ENCODE data around the gene PHACTR3.

Gene PHACTR3

DNA sequence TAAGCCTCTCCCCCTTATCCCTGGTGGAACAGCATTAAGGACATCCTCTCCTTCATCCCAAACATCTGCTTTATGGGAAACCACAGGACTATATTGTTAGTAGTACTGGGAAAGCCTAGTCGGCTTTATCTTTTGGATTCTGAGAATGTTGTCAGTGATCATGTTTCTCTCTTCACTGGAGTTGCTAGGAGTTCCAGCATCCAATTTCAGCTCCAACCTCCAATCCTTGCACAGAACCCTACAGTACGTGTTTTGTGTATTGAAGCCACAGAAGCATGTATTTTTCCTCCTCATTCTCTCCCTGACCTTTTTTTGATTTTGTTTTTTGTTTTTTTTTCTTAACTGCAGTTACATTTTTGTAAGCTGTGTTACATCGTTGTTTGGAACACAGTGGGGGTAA lies 84.0 kb downstream of the PHACTR3 start:
- in situ Hi-C loops (cut with MboI; ENCODE audit: low pct_unique_long_range_greater_than_20kb, low sequenced_read_pairs, unreplicated experiment): no loop called here
- TF ChIP-seq CTCF (IDR thresholded peaks at IDR 0.05; ENCODE audit: extremely low read depth, insufficient read depth, missing control alignments): no peak
- DNase-seq (ENCODE audit: low spot score): no peak

GRCh38 chr20:59688999-59689398 lies 84.7 kb downstream of the PHACTR3 start:
- in situ Hi-C loops (cut with MboI; ENCODE audit: low pct_unique_long_range_greater_than_20kb, low sequenced_read_pairs, unreplicated experiment): no loop called here
- TF ChIP-seq CTCF (IDR thresholded peaks at IDR 0.05; ENCODE audit: extremely low read depth, insufficient read depth, missing control alignments): no peak
- DNase-seq (ENCODE audit: low spot score): no peak

GRCh38 chr20:59690101-59690500 lies 85.8 kb downstream of the PHACTR3 start:
- no peak for TF ChIP-seq CTCF (IDR thresholded peaks at IDR 0.05; ENCODE audit: extremely low read depth, insufficient read depth, missing control alignments)
- DNase-seq (ENCODE audit: low spot score): no peak
- in situ Hi-C loops (cut with MboI; ENCODE audit: low pct_unique_long_range_greater_than_20kb, low sequenced_read_pairs, unreplicated experiment): no loop called here

DNA sequence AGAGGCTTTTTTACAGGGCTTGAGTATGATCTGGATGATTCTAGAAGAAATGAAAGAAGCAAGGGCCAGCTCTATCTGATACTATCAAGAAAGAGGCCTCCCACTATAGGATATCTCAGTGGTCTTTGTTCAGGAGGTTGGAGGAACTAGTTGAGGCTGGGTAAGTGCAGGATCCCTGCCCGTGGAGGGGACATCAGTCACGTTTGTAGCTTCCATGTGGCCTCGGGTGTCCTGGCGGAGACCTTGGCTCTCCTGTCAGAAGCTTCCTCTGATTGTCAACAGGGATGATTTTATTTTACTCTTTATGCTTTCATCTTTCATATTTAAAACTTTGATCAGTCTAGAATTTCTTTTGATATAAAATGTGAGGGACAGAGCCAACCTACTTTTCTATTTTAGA lies 86.6 kb downstream of the PHACTR3 start:
- TF ChIP-seq CTCF (IDR thresholded peaks at IDR 0.05; ENCODE audit: extremely low read depth, insufficient read depth, missing control alignments): no peak
- in situ Hi-C loops (cut with MboI; ENCODE audit: low pct_unique_long_range_greater_than_20kb, low sequenced_read_pairs, unreplicated experiment): no loop called here
- DNase-seq (ENCODE audit: low spot score): no peak

DNA sequence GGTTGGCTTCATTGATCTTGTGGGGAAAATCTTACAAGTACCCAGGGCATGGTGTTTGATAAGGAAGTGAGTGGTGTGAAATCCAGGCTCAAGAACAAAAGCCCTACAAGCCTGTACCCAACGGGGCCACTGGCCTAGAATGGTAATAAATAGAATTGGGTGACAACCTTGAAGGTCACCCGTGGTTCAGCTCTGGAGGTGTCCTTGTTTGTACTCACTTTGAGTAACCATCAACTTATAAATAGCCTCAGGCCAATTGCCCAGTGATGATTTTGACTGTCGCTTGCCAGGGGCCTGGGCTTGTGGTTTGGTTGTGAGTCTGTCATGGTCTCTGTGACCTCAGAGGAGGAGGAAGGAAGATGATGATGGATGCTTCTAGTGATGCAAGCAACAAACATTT lies 87.8 kb downstream of the PHACTR3 start:
- DNase-seq (ENCODE audit: low spot score): no peak
- TF ChIP-seq CTCF (IDR thresholded peaks at IDR 0.05; ENCODE audit: extremely low read depth, insufficient read depth, missing control alignments): no peak
- in situ Hi-C loops (cut with MboI; ENCODE audit: low pct_unique_long_range_greater_than_20kb, low sequenced_read_pairs, unreplicated experiment): no loop called here

GRCh38 chr20:59693587-59693986 lies 89.2 kb downstream of the PHACTR3 start:
- in situ Hi-C loops (cut with MboI; ENCODE audit: low pct_unique_long_range_greater_than_20kb, low sequenced_read_pairs, unreplicated experiment): no loop called here
- TF ChIP-seq CTCF (IDR thresholded peaks at IDR 0.05; ENCODE audit: extremely low read depth, insufficient read depth, missing control alignments): no peak
- no peak for DNase-seq (ENCODE audit: low spot score)

DNA sequence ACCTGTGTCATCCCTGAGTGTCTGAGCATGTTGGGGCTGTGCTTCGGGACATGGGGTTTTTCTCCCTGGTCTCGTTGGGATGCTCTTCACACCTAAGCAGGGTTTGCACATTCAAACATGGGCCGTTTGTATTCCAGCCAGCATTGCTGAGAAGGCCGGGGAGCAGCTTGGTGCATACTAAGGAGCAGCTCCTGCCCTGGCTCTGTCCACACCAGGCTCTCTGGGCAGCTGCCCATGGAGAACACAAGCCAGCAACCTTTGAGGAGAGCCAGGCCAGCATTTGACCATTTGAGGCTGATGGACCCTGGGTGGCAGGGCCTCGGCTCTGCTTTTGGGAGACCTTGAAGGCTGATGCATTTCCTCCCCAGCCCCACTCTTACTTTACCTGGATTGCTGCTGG lies 92.1 kb downstream of the PHACTR3 start:
- DNase-seq (ENCODE audit: low spot score): no peak
- no peak for TF ChIP-seq CTCF (IDR thresholded peaks at IDR 0.05; ENCODE audit: extremely low read depth, insufficient read depth, missing control alignments)
- in situ Hi-C loops (cut with MboI; ENCODE audit: low pct_unique_long_range_greater_than_20kb, low sequenced_read_pairs, unreplicated experiment): no loop called here

Data from GM13977 (cell line).